Measurements from ENCODE around the gene MPG.

The MPG gene

GRCh38 chr16:84718-85406 lies 6.8 kb downstream of the MPG start:
- H3K9me3 ChIP-seq (ENCODE audit: control extremely low read depth in 1 of 5, control insufficient read depth in 4 of 5, insufficient read depth in 2 of 5, low read depth in 1 of 5, low read length in 4 of 5), result no peaks in the 10 kb centered on the region
- H3K27me3 ChIP-seq (replicated peaks in 2 of 5; ENCODE audit: control insufficient read depth in 4 of 5, insufficient read depth in 5 of 5, low read length in 4 of 5), result no peaks in the 10 kb centered on the region
- H3K36me3 ChIP-seq (ENCODE audit: control insufficient read depth in 4 of 4, insufficient read depth in 4 of 4, low read length in 3 of 4), result peaks cover 2 to 72% (median 44%) of the 10 kb centered on the region in 4 experiments
- ChIA-PET POLR2A (interaction anchor here (0.7 to 1.5 kb wide), 6 partner anchors 9 to 22 kb away, joined by 3 to 5 read pairs (median 3); no protein-coding TSS in a partner anchor), CTCF (interaction anchor here (0.8 to 17.5 kb wide), 6 partner anchors 9 to 32 kb away, joined by 3 to 643 read pairs (median 4); partner anchors contain the start of genes MPG and RHBDF1)
- H3K4me1 ChIP-seq (ENCODE audit: control extremely low read depth in 1 of 4, control insufficient read depth in 4 of 4, insufficient read depth in 4 of 4, low read length in 3 of 4), result peaks cover 0 to 54% (median 48%) of the 10 kb centered on the region in 4 experiments
- peak; percentile 71 to 96 (median 93) for DNase-seq
- H3K27ac ChIP-seq (ENCODE audit: insufficient read depth in 1 of 2, low read depth in 1 of 2, low read length in 2 of 2, poor library complexity in 1 of 2, severe bottlenecking in 2 of 2), result peak overlapping the region in 1 of 2 experiments; percentile 68
- peak overlapping the region in 3 of 7 experiments; percentile 1 to 46 (median 7) for H3K4me3 ChIP-seq (ENCODE audit: control insufficient read depth in 1 of 7, extremely low read depth in 1 of 7, insufficient read depth in 4 of 7, low read depth in 2 of 7, low read length in 6 of 7)
- 1% methylated on average over 7 of the region's 7 CpGs for WGBS (ENCODE audit: insufficient coverage)

DNA sequence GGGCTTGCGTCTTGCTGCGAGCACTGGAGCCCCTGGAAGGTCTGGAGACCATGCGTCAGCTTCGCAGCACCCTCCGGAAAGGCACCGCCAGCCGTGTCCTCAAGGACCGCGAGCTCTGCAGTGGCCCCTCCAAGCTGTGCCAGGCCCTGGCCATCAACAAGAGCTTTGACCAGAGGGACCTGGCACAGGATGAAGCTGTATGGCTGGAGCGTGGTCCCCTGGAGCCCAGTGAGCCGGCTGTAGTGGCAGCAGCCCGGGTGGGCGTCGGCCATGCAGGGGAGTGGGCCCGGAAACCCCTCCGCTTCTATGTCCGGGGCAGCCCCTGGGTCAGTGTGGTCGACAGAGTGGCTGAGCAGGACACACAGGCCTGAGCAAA lies 7.4 kb downstream of the MPG start:
- 44% methylated on average over 18 of the region's 18 CpGs for WGBS (ENCODE audit: insufficient coverage)
- Histone ChIP-seq H3K27me3 (replicated peaks in 2 of 5; ENCODE audit: control insufficient read depth in 4 of 5, insufficient read depth in 5 of 5, low read length in 4 of 5) (no peaks in the 10 kb centered on the region), H3K36me3 (ENCODE audit: control insufficient read depth in 4 of 4, insufficient read depth in 4 of 4, low read length in 3 of 4) (peaks cover 0 to 72% (median 44%) of the 10 kb centered on the region in 4 experiments), H3K27ac (ENCODE audit: insufficient read depth in 1 of 2, low read depth in 1 of 2, low read length in 2 of 2, poor library complexity in 1 of 2, severe bottlenecking in 2 of 2) (peak overlapping the region in 1 of 2 experiments; percentile 68), H3K4me1 (ENCODE audit: control extremely low read depth in 1 of 4, control insufficient read depth in 4 of 4, insufficient read depth in 4 of 4, low read length in 3 of 4) (peaks cover 0 to 57% (median 47%) of the 10 kb centered on the region in 4 experiments), H3K4me3 (ENCODE audit: control insufficient read depth in 1 of 7, extremely low read depth in 1 of 7, insufficient read depth in 4 of 7, low read depth in 2 of 7, low read length in 6 of 7) (peak overlapping the region in 2 of 7 experiments; percentile 7 to 46), H3K9me3 (ENCODE audit: control extremely low read depth in 1 of 5, control insufficient read depth in 4 of 5, insufficient read depth in 2 of 5, low read depth in 1 of 5, low read length in 4 of 5) (no peaks in the 10 kb centered on the region)
- no peak for DNase-seq
- POLR2A ChIA-PET, result interaction anchor here (0.8 to 1.5 kb wide), 4 partner anchors 12 to 20 kb away, joined by 3 to 5 read pairs (median 4); no protein-coding TSS in a partner anchor
- CTCF ChIA-PET, result interaction anchor here (1.1 to 17.5 kb wide), 4 partner anchors 12 to 32 kb away, joined by 3 to 643 read pairs (median 16); partner anchors contain the start of genes MPG and RHBDF1

DNA sequence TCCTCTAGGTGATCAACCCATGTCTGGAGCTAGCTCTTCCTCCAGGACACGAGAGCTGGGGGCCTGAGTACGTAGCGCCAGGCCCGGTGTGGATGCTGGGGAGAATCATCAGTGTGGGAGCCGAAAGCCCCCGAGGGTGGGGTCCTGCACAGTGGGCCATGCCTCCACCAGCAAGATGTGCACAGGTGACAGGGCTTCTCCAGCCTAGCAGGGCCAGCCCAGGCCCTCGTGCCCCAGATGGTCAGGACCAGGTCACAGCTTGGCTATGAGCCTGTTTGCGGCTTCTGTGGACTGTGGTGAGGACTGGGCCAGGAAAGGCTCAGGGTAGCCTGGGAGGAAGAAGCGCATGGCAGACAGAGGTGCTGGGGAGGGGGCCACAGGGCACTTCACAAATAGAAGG lies 7.8 kb downstream of the MPG start:
- H3K4me1 ChIP-seq (ENCODE audit: control extremely low read depth in 1 of 4, control insufficient read depth in 4 of 4, insufficient read depth in 4 of 4, low read length in 3 of 4), result peaks cover 0 to 60% (median 48%) of the 10 kb centered on the region in 4 experiments
- peak overlapping the region in 1 of 7 experiments; percentile 37 for H3K4me3 ChIP-seq (ENCODE audit: control insufficient read depth in 1 of 7, extremely low read depth in 1 of 7, insufficient read depth in 4 of 7, low read depth in 2 of 7, low read length in 6 of 7)
- POLR2A ChIA-PET, result interaction anchor here (0.8 to 1.5 kb wide), 2 partner anchors 14 to 16 kb away, joined by 3 to 4 read pairs; no protein-coding TSS in a partner anchor

GRCh38 chr16:86483-86952 lies 8.5 kb downstream of the MPG start:
- no peaks in the 10 kb centered on the region for H3K9me3 ChIP-seq (ENCODE audit: control extremely low read depth in 1 of 5, control insufficient read depth in 4 of 5, insufficient read depth in 2 of 5, low read depth in 1 of 5, low read length in 4 of 5)
- H3K27me3 ChIP-seq (replicated peaks in 2 of 5; ENCODE audit: control insufficient read depth in 4 of 5, insufficient read depth in 5 of 5, low read length in 4 of 5), result no peaks in the 10 kb centered on the region
- peaks cover 0 to 67% (median 42%) of the 10 kb centered on the region in 4 experiments for H3K36me3 ChIP-seq (ENCODE audit: control insufficient read depth in 4 of 4, insufficient read depth in 4 of 4, low read length in 3 of 4)
- POLR2A ChIA-PET, result no interaction called here
- H3K4me1 ChIP-seq (ENCODE audit: control extremely low read depth in 1 of 4, control insufficient read depth in 4 of 4, insufficient read depth in 4 of 4, low read length in 3 of 4), result peaks cover 0 to 66% (median 51%) of the 10 kb centered on the region in 4 experiments
- peak overlapping the region in 1 of 7 experiments; percentile 37 for H3K4me3 ChIP-seq (ENCODE audit: control insufficient read depth in 1 of 7, extremely low read depth in 1 of 7, insufficient read depth in 4 of 7, low read depth in 2 of 7, low read length in 6 of 7)
- DNase-seq, result no peak
- peak overlapping the region in 1 of 2 experiments; percentile 68 for H3K27ac ChIP-seq (ENCODE audit: insufficient read depth in 1 of 2, low read depth in 1 of 2, low read length in 2 of 2, poor library complexity in 1 of 2, severe bottlenecking in 2 of 2)
- CTCF ChIA-PET, result interaction anchor here (1.2 to 17.5 kb wide), 2 partner anchors 10 to 15 kb away, joined by 7 to 643 read pairs; partner anchors contain the start of genes MPG and RHBDF1
- WGBS (ENCODE audit: insufficient coverage), result 93% methylated on average over 19 of the region's 23 CpGs

More for the DNA sequence above, 7.8 kb downstream of the MPG start:
- H3K27ac ChIP-seq (ENCODE audit: insufficient read depth in 1 of 2, low read depth in 1 of 2, low read length in 2 of 2, poor library complexity in 1 of 2, severe bottlenecking in 2 of 2), result peak overlapping the region in 1 of 2 experiments; percentile 68
- no peaks in the 10 kb centered on the region for H3K27me3 ChIP-seq (replicated peaks in 2 of 5; ENCODE audit: control insufficient read depth in 4 of 5, insufficient read depth in 5 of 5, low read length in 4 of 5)
- no peaks in the 10 kb centered on the region for H3K9me3 ChIP-seq (ENCODE audit: control extremely low read depth in 1 of 5, control insufficient read depth in 4 of 5, insufficient read depth in 2 of 5, low read depth in 1 of 5, low read length in 4 of 5)
- H3K36me3 ChIP-seq (ENCODE audit: control insufficient read depth in 4 of 4, insufficient read depth in 4 of 4, low read length in 3 of 4), result peaks cover 0 to 70% (median 45%) of the 10 kb centered on the region in 4 experiments
- CTCF ChIA-PET, result interaction anchor here (1.1 to 17.5 kb wide), 4 partner anchors 11 to 31 kb away, joined by 3 to 643 read pairs (median 16); partner anchors contain the start of genes MPG and RHBDF1
- 59% methylated on average over 9 of the region's 9 CpGs for WGBS (ENCODE audit: insufficient coverage)
- peak in 2 of 3 donors; percentile 33 to 37 for DNase-seq

DNA sequence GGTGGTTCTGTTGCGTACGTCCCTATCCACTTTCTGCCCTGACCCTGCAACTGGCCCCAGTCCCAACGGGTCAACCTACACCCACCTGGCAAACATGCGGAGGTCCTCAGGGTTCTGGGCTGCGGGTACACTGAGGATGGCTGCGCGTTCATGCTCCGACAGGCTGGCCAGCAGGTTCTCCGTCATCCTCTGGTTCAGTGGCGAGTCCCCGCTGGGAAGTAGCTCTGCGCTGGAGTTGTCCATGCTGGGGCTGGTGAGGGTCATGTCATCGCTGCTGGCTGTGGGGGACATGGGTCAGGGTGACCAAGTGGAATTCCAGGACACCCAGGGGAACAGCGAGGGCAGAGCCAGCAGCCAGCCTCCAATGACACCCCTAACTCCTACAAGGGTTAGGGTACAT lies 10.6 kb downstream of the MPG start:
- no peak overlapping the region for H3K4me3 ChIP-seq (ENCODE audit: control insufficient read depth in 1 of 7, extremely low read depth in 1 of 7, insufficient read depth in 4 of 7, low read depth in 2 of 7, low read length in 6 of 7)
- WGBS (ENCODE audit: insufficient coverage), result 96% methylated on average over 9 of the region's 14 CpGs
- no peaks in the 10 kb centered on the region for H3K9me3 ChIP-seq (ENCODE audit: control extremely low read depth in 1 of 5, control insufficient read depth in 4 of 5, insufficient read depth in 2 of 5, low read depth in 1 of 5, low read length in 4 of 5)
- H3K36me3 ChIP-seq (ENCODE audit: control insufficient read depth in 4 of 4, insufficient read depth in 4 of 4, low read length in 3 of 4), result peaks cover 2 to 69% (median 43%) of the 10 kb centered on the region in 4 experiments
- H3K4me1 ChIP-seq (ENCODE audit: control extremely low read depth in 1 of 4, control insufficient read depth in 4 of 4, insufficient read depth in 4 of 4, low read length in 3 of 4), result peaks cover 0 to 63% (median 47%) of the 10 kb centered on the region in 4 experiments
- CTCF ChIA-PET, result interaction anchor here (1.2 to 17.5 kb wide), 3 partner anchors 8 to 17 kb away, joined by 3 to 643 read pairs (median 6); partner anchors contain the start of genes MPG and RHBDF1
- DNase-seq, result no peak
- no peaks in the 10 kb centered on the region for H3K27me3 ChIP-seq (replicated peaks in 2 of 5; ENCODE audit: control insufficient read depth in 4 of 5, insufficient read depth in 5 of 5, low read length in 4 of 5)
- H3K27ac ChIP-seq (ENCODE audit: insufficient read depth in 1 of 2, low read depth in 1 of 2, low read length in 2 of 2, poor library complexity in 1 of 2, severe bottlenecking in 2 of 2), result no peak overlapping the region
- POLR2A ChIA-PET, result no interaction called here

GRCh38 chr16:89391-90302 lies 11.6 kb downstream of the MPG start:
- Histone ChIP-seq H3K9me3 (ENCODE audit: control extremely low read depth in 1 of 5, control insufficient read depth in 4 of 5, insufficient read depth in 2 of 5, low read depth in 1 of 5, low read length in 4 of 5) (no peaks in the 10 kb centered on the region), H3K36me3 (ENCODE audit: control insufficient read depth in 4 of 4, insufficient read depth in 4 of 4, low read length in 3 of 4) (peaks cover 2 to 74% (median 45%) of the 10 kb centered on the region in 4 experiments), H3K4me3 (ENCODE audit: control insufficient read depth in 1 of 7, extremely low read depth in 1 of 7, insufficient read depth in 4 of 7, low read depth in 2 of 7, low read length in 6 of 7) (no peak overlapping the region), H3K27me3 (replicated peaks in 2 of 5; ENCODE audit: control insufficient read depth in 4 of 5, insufficient read depth in 5 of 5, low read length in 4 of 5) (no peaks in the 10 kb centered on the region), H3K27ac (ENCODE audit: insufficient read depth in 1 of 2, low read depth in 1 of 2, low read length in 2 of 2, poor library complexity in 1 of 2, severe bottlenecking in 2 of 2) (no peak overlapping the region), H3K4me1 (ENCODE audit: control extremely low read depth in 1 of 4, control insufficient read depth in 4 of 4, insufficient read depth in 4 of 4, low read length in 3 of 4) (peaks cover 0 to 53% (median 37%) of the 10 kb centered on the region in 4 experiments)
- no peak for DNase-seq
- WGBS (ENCODE audit: insufficient coverage), result 95% methylated on average over 30 of the region's 30 CpGs
- POLR2A ChIA-PET, result no interaction called here
- CTCF ChIA-PET, result interaction anchor here (0.9 to 17.5 kb wide), 3 partner anchors 9 to 18 kb away, joined by 3 to 643 read pairs (median 3); partner anchors contain the start of genes MPG and RHBDF1
